Keratinocyte (primary cell): ENCODE results near the gene C4orf46. TPM values are rescaled to one million over a fixed set of nuclear protein-coding genes. Genes with fewer than 3 reads are reported as not detected.

Experiments used
- DNase-seq: peaks from one replicate; pipeline ENCODE4 v3.0.0-alpha.2; 2011; ENCODE audit warnings: low read depth, missing footprints, low spot score
- FAIRE-seq: peaks from 2 replicates; lab custom pipeline; 2011; peaks lifted over from hg19 to GRCh38; lab: Jason Lieb, UNC
- H2AFZ ChIP-seq: 2 replicates; pipeline ENCODE4 v1.6.0; 2012; ENCODE audit warnings: low read length, control low read depth, inconsistent platforms; ENCODE audit not compliant: control insufficient read depth
- H3K27ac ChIP-seq: 2 replicates; pipeline ENCODE4 v1.5.1; 2011; ENCODE audit warnings: low read length; ENCODE audit not compliant: control insufficient read depth, insufficient read depth
- H3K27me3 ChIP-seq: 3 replicates; pipeline ENCODE4 v1.6.0; 2011; ENCODE audit warnings: low read length; ENCODE audit not compliant: control insufficient read depth, insufficient read depth; ENCODE audit errors: extremely low read depth
- H3K36me3 ChIP-seq, 2 experiments: 2 replicates in 1 of 2; 3 replicates in 1 of 2; pipeline ENCODE4 v1.5.1; 2011; ENCODE audit warnings: low read length in 2 of 2, mild to moderate bottlenecking in 1 of 2; ENCODE audit not compliant: control insufficient read depth in 2 of 2, insufficient read depth in 2 of 2; ENCODE audit errors: extremely low read depth in 1 of 2
- H3K4me1 ChIP-seq: 3 replicates; pipeline ENCODE4 v1.5.1; 2011; ENCODE audit warnings: low read length; ENCODE audit not compliant: control insufficient read depth, insufficient read depth; ENCODE audit errors: extremely low read depth
- H3K4me2 ChIP-seq: 3 replicates; pipeline ENCODE4 v1.6.0; 2011; ENCODE audit warnings: low read depth, low read length; ENCODE audit not compliant: control insufficient read depth, insufficient read depth; ENCODE audit errors: extremely low read depth
- H3K4me3 ChIP-seq, 3 experiments: fragments of 200-600 bp in 1 of 3; sonication (generic) in 1 of 3; 2 replicates in 2 of 3; 3 replicates in 1 of 3; pipeline ENCODE4 v1.5.1; 2011 to 2016; ENCODE audit warnings: low read length in 3 of 3, mild to moderate bottlenecking in 3 of 3, control low read depth in 2 of 3, inconsistent platforms in 1 of 3, low read depth in 1 of 3, mixed read lengths in 1 of 3, mixed run types in 1 of 3, moderate library complexity in 1 of 3; ENCODE audit not compliant: control insufficient read depth in 2 of 3, insufficient read depth in 2 of 3; ENCODE audit errors: extremely low read depth in 1 of 3
- H3K79me2 ChIP-seq: 2 replicates; pipeline ENCODE4 v1.6.0; 2012; ENCODE audit warnings: low read length; ENCODE audit not compliant: control insufficient read depth, insufficient read depth
- H3K9ac ChIP-seq: 3 replicates; pipeline ENCODE4 v1.6.0; 2011; ENCODE audit warnings: low read length; ENCODE audit not compliant: control insufficient read depth, insufficient read depth; ENCODE audit errors: extremely low read depth
- H3K9me1 ChIP-seq: 3 replicates; pipeline ENCODE4 v1.6.0; 2011; ENCODE audit warnings: low read length; ENCODE audit not compliant: control insufficient read depth, insufficient read depth; ENCODE audit errors: extremely low read depth
- H3K9me3 ChIP-seq: 2 replicates; pipeline ENCODE4 v1.5.1; 2012; ENCODE audit warnings: low read depth, low read length; ENCODE audit not compliant: control insufficient read depth
- H4K20me1 ChIP-seq: 3 replicates; pipeline ENCODE4 v1.6.0; 2011; ENCODE audit warnings: low read length; ENCODE audit not compliant: control insufficient read depth, insufficient read depth; ENCODE audit errors: extremely low read depth
- CTCF ChIP-seq, 3 experiments: IDR thresholded peaks in 1 of 3; conservative IDR thresholded peaks in 1 of 3; optimal IDR thresholded peaks in 1 of 3; 2 replicates in 2 of 3; 3 replicates in 1 of 3; pipeline versions ENCODE3 to v1.5.1; 2011; ENCODE audit warnings: low read length in 3 of 3, mild to moderate bottlenecking in 3 of 3, moderate library complexity in 2 of 3, control low read depth in 1 of 3, inconsistent platforms in 1 of 3; ENCODE audit not compliant: insufficient read depth in 2 of 3; ENCODE audit errors: extremely low read depth in 1 of 3
- EZH2 ChIP-seq: IDR thresholded peaks from one replicate; pipeline ENCODE4 v1.6.1; 2012; ENCODE audit warnings: inconsistent platforms, mild to moderate bottlenecking, low read length, moderate library complexity
- dilution Hi-C: fragments of 300-500 bp; cut with MboI; formaldehyde crosslinking; loops from one replicate; pipeline ENCODE4 v1.7.0; 2020; ENCODE audit warnings: low sequenced_read_pairs; ENCODE audit not compliant: extremely low pct_ligation_motif_present
- polyA plus RNA-seq, 5 experiments: library from polyadenylated mRNA; depleted of rRNA in 3 of 5; stranded (reverse) in 3 of 5; stranded (forward) in 1 of 5; unstranded in 1 of 5; fragments of >200 nt; gene quantifications; 1 replicate in 1 of 5; 2 replicates in 3 of 5; 3 replicates in 1 of 5; pipeline versions ENCODE4 v1.2.1 to v1.2.3, GENCODE V29; 2011 to 2012; ENCODE audit warnings: missing spikeins in 2 of 5, low read depth in 1 of 5, low replicate concordance in 1 of 5

C4orf46 gene
- polyA plus RNA-seq, 1 donor (not counting 4 experiments of a cell fraction or from before 2014, with no cell fraction given) = 14.6 TPM

- no peak overlapping the region for H3K4me3 ChIP-seq
- FAIRE-seq = no peak
- H2AFZ ChIP-seq = no peak overlapping the region
- H3K9me3 ChIP-seq = no peaks in the 10 kb centered on the region
- H3K27ac ChIP-seq = no peak overlapping the region
- no peaks in the 10 kb centered on the region for H3K9me1 ChIP-seq
- H3K4me2 ChIP-seq = no peak overlapping the region
- DNase-seq = no peak
- no peak overlapping the region for H3K9ac ChIP-seq
- H4K20me1 ChIP-seq = no peaks in the 10 kb centered on the region
- H3K27me3 ChIP-seq = no peaks in the 10 kb centered on the region
- H3K36me3 ChIP-seq = no peaks in the 10 kb centered on the region
- H3K4me1 ChIP-seq = peaks cover 4% of the 10 kb centered on the region
- no peaks in the 10 kb centered on the region for H3K79me2 ChIP-seq
- dilution Hi-C loops = no loop called here
- no peak for TF ChIP-seq EZH2
- no peak for TF ChIP-seq CTCF (optimal IDR thresholded peaks at IDR 0.05 in 1 of 3, IDR thresholded peaks at IDR 0.05 in 1 of 3, conservative IDR thresholded peaks at IDR 0.05 in 1 of 3; ENCODE audit: extremely low read depth in 1 of 3, insufficient read depth in 2 of 3, low read length in 3 of 3)
These were observed 27.3 kb downstream of the C4orf46 start for GRCh38 chr4:158644356-158644755.

- Histone ChIP-seq H4K20me1 (no peaks in the 10 kb centered on the region), H3K9ac (no peak overlapping the region), H3K36me3 (no peaks in the 10 kb centered on the region), H3K27ac (no peak overlapping the region), H3K9me1 (no peaks in the 10 kb centered on the region), H3K9me3 (no peaks in the 10 kb centered on the region), H3K79me2 (no peaks in the 10 kb centered on the region), H3K27me3 (no peaks in the 10 kb centered on the region), H3K4me1 (no peaks in the 10 kb centered on the region), H2AFZ (no peak overlapping the region), H3K4me2 (no peak overlapping the region), H3K4me3 (no peak overlapping the region)
- dilution Hi-C loops = no loop called here
- FAIRE-seq (no peak), DNase-seq (no peak)
- TF ChIP-seq EZH2 (no peak), CTCF (optimal IDR thresholded peaks at IDR 0.05 in 1 of 3, IDR thresholded peaks at IDR 0.05 in 1 of 3, conservative IDR thresholded peaks at IDR 0.05 in 1 of 3; ENCODE audit: extremely low read depth in 1 of 3, insufficient read depth in 2 of 3, low read length in 3 of 3) (no peak)
These were observed 35.1 kb downstream of the C4orf46 start for GRCh38 chr4:158636619-158637018.
